Chondrocyte (in vitro differentiated cells): ENCODE data around the gene RAB5A. TPM values are rescaled to one million over a fixed set of nuclear protein-coding genes. Genes with fewer than 3 reads are reported as not detected.
"Not testable (repeated sequence)": the region's sequence is repeated elsewhere in the genome, so short reads cannot be mapped to it uniquely, and the experiment has no call there.

Experiments used
- DNase-seq: peaks from one replicate; pipeline ENCODE4 v3.0.0; 2021; ENCODE audit warnings: mixed read lengths, low spot score
- H3K27ac Mint-ChIP-seq: one replicate; pipeline ENCODE4 v1.8.0; 2021; ENCODE audit warnings: mild to moderate bottlenecking, moderate library complexity, mixed read lengths; ENCODE audit not compliant: unreplicated experiment
- H3K27me3 Mint-ChIP-seq: 2 replicates; pipeline ENCODE4 v1.8.0; 2021; ENCODE audit warnings: low read depth, mixed read lengths
- H3K36me3 Mint-ChIP-seq: 2 replicates; pipeline ENCODE4 v1.8.0; 2021; ENCODE audit warnings: low read depth, mixed read lengths
- H3K4me1 Mint-ChIP-seq: 2 replicates; pipeline ENCODE4 v1.8.0; 2021; ENCODE audit warnings: low read depth, mild to moderate bottlenecking, mixed read lengths
- H3K4me3 Mint-ChIP-seq: one replicate; pipeline ENCODE4 v1.8.0; 2021; ENCODE audit warnings: mild to moderate bottlenecking, moderate library complexity, mixed read lengths; ENCODE audit not compliant: unreplicated experiment
- H3K9me3 Mint-ChIP-seq: 2 replicates; pipeline ENCODE4 v1.8.0; 2021; ENCODE audit warnings: low read depth, mixed read lengths
- CTCF ChIP-seq: fragments of 200-600 bp; sonication (generic); IDR thresholded peaks from 2 replicates; pipeline ENCODE4 v1.5.0; 2021; ENCODE audit warnings: antibody characterized with exemption, mild to moderate bottlenecking, moderate library complexity
- total RNA-seq: library from RNA; stranded (reverse); gene quantifications from 3 replicates; pipeline ENCODE4 v1.2.1, GENCODE V29; 2021

The RAB5A gene
- total RNA-seq, 1 donor from 2014 or later: 81.1 TPM

DNA sequence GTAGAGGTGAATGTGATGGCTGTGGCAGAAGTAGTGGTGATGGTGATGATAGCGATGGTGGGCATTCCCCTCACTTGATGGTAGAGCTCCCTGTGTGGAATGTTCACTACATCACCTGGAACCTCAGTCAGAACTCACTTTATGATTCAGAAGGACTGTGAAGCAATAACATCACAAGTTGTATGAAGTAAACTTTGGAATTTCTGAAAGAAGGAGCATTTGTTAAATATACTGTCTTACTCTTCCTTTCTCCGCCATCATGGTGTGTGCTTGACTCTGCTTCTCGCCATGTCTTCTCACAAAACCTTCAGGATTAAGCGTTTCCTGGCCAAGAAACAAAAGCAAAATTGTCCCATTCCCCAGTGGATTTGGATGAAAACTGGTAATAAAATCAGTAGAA lies 65.3 kb downstream of the RAB5A start, which contains the start of gene PP2D1:
Gene PP2D1, minus strand, starts transcription at position 101 of the 400 bp plus-strand sequence. CDS start 192 bp downstream, outside the sequence.
- Mint-ChIP-seq H3K9me3 (no peaks in the 10 kb centered on the region), H3K36me3 (no peaks in the 10 kb centered on the region), H3K27ac (no peak within 1 kb of the TSS), H3K4me1 (no peaks in the 10 kb centered on the region), H3K4me3 (no peak within 1 kb of the TSS), H3K27me3 (no peaks in the 10 kb centered on the region)
- TF ChIP-seq CTCF: no peak
- no peak for DNase-seq

DNA sequence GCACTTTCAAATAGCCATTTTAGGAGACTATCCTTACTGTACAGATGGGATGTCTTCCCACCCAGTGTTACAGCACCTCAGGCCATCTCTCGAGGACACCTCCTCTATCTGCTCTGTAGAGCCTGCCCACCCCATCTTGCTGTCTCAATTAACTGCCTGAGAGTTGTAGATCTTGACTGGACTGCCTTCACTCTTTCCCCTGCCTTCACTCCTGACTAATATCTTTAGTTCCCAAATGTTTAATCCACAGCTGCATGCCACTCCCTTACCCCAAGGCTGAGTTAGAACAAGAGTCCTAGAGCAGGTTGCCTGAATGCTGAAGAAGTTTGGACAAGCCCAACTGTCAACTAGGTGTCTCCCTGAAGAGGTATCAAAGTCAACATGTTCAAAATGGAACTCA lies 66.5 kb downstream of the RAB5A start:
- no peaks in the 10 kb centered on the region for H3K4me1 Mint-ChIP-seq
- no peak overlapping the region for H3K4me3 Mint-ChIP-seq
- no peak for DNase-seq
- no peak for TF ChIP-seq CTCF
- H3K36me3 Mint-ChIP-seq: no peaks in the 10 kb centered on the region
- no peaks in the 10 kb centered on the region for H3K9me3 Mint-ChIP-seq
- no peaks in the 10 kb centered on the region for H3K27me3 Mint-ChIP-seq
- H3K27ac Mint-ChIP-seq: no peak overlapping the region

GRCh38 chr3:20015525-20015924 lies 68.6 kb downstream of the RAB5A start:
- Mint-ChIP-seq H3K4me1 (no peaks in the 10 kb centered on the region), H3K27ac (no peak overlapping the region), H3K9me3 (no peaks in the 10 kb centered on the region), H3K27me3 (no peaks in the 10 kb centered on the region), H3K36me3 (no peaks in the 10 kb centered on the region), H3K4me3 (no peak overlapping the region)
- no peak for DNase-seq
- no peak for TF ChIP-seq CTCF

DNA sequence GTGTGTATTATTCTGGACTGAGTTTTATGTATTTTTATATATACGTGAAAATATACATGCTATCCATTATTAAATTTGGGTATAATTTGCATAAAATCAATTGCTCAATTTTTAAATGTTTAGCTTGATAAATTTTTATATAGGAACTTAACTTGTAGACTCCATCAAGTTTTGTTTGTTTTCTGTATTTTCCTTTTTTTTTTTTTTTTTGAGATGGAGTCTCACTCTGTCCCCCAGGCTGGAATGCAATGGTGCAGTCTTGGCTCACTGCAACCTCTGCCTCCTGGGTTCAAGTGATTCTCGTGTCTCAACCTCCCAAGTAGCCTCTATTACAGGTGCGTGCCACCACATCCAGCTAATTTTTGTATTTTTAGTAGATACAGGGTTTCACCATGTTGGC lies 69.2 kb downstream of the RAB5A start:
- not testable (repeated sequence) for H3K27me3 Mint-ChIP-seq, DNase-seq, H3K27ac Mint-ChIP-seq, H3K9me3 Mint-ChIP-seq, H3K4me3 Mint-ChIP-seq, H3K36me3 Mint-ChIP-seq, H3K4me1 Mint-ChIP-seq

- Mint-ChIP-seq H3K4me1 (peaks cover 5% of the 10 kb centered on the region), H3K9me3 (no peaks in the 10 kb centered on the region), H3K36me3 (no peaks in the 10 kb centered on the region), H3K27me3 (no peaks in the 10 kb centered on the region), H3K27ac (no peak overlapping the region), H3K4me3 (no peak overlapping the region)
- no peak for TF ChIP-seq CTCF
- no peak for DNase-seq
Measured at GRCh38 chr3:20022954-20023622, 76.2 kb downstream of the RAB5A start.
